A549 (cell line): ENCODE measurements around the gene TBC1D21. TPM values are rescaled to one million over a fixed set of nuclear protein-coding genes. Genes with fewer than 3 reads are reported as not detected.
A peak's percentile ranks its signal among the peaks of the same experiment; 100 is the strongest.

Experiments
- ATAC-seq, 2 experiments: fragments of 200-7000 bp in 1 of 2; fragments of >200 bp in 1 of 2; cut with Nextera tagmentation in 1 of 2; cut with Tn5 transposase in 1 of 2; 3 replicates each; pipeline versions ENCODE4 v1.8.0 to v1.9.1; 2018 to 2020; ENCODE audit warnings: mild to moderate bottlenecking in 1 of 2, moderate library complexity in 1 of 2
- CTCF ChIA-PET: fragments of 300-600 bp; sonication (Branson Sonifier 250); formaldehyde crosslinking; extraction: SDS; loops from one replicate; lab custom pipeline; 2021; ENCODE audit warnings: antibody characterized with exemption, inconsistent platforms; lab: Yijun Ruan, JAX
- POLR2A ChIA-PET: fragments of 350-600 bp; formaldehyde crosslinking; extraction: SDS; loops from one replicate; lab custom pipeline; 2021; ENCODE audit warnings: antibody characterized with exemption, inconsistent platforms; lab: Yijun Ruan, JAX
- DNase-seq, 2 experiments: peaks; one replicate each; pipeline versions ENCODE4 v3.0.0 to v3.0.0-alpha.2; 2011 to 2016; ENCODE audit warnings: low read depth in 1 of 2, low spot score in 1 of 2
- FAIRE-seq: peaks from 2 replicates; lab custom pipeline; 2011; peaks lifted over from hg19 to GRCh38; lab: Jason Lieb, UNC
- H3K27ac ChIP-seq, 2 experiments: fragments of >200 bp; sonication (Bioruptor Twin); formaldehyde crosslinking; 3 replicates each; pipeline ENCODE4 v1.5.1; 2016 to 2017
- H3K4me1 ChIP-seq: fragments of >200 bp; sonication (Bioruptor Twin); formaldehyde crosslinking; 3 replicates; pipeline ENCODE4 v1.6.1; 2016
- H3K4me2 ChIP-seq: fragments of >200 bp; sonication (Bioruptor Twin); formaldehyde crosslinking; 3 replicates; pipeline ENCODE4 v1.6.1; 2016
- H3K4me3 ChIP-seq: fragments of >200 bp; sonication (Bioruptor Twin); formaldehyde crosslinking; 3 replicates; pipeline ENCODE4 v1.5.1; 2016
- H3K9me3 ChIP-seq: fragments of >200 bp; sonication (Bioruptor Twin); formaldehyde crosslinking; 3 replicates; pipeline ENCODE4 v1.6.1; 2016
- CEBPB ChIP-seq, 2 experiments: fragments of >200 bp in 1 of 2; sonication (Bioruptor Twin) in 1 of 2; formaldehyde crosslinking in 1 of 2; IDR thresholded peaks; 2 replicates each; pipeline ENCODE4 v1.6.1; 2012 to 2016
- FOXS1 ChIP-seq: fragments of 250-450 bp; sonication (Bioruptor Pico); IDR thresholded peaks from 2 replicates; pipeline ENCODE4 v1.5.0; 2020; ENCODE audit warnings: mild to moderate bottlenecking, moderate library complexity
- HDAC2 ChIP-seq: fragments of 200-600 bp; sonication (generic); IDR thresholded peaks from 2 replicates; pipeline ENCODE4 v1.6.1; 2016
- HOXB5 ChIP-seq: fragments of 250-450 bp; sonication (Bioruptor Pico); IDR thresholded peaks from 2 replicates; pipeline ENCODE4 v1.5.0; 2020; ENCODE audit warnings: mild to moderate bottlenecking, moderate library complexity
- JUN ChIP-seq, 2 experiments: fragments of >200 bp; sonication (Bioruptor Twin); formaldehyde crosslinking; IDR thresholded peaks; 2 replicates in 1 of 2; 3 replicates in 1 of 2; pipeline ENCODE4 v1.6.1; 2016 to 2017
- JUNB ChIP-seq: fragments of >200 bp; sonication (Bioruptor Twin); formaldehyde crosslinking; IDR thresholded peaks from 2 replicates; pipeline ENCODE4 v1.6.1; 2016
- MAFK ChIP-seq: fragments of 450-650 bp; IDR thresholded peaks from 2 replicates; pipeline ENCODE4 v1.6.1; 2014; ENCODE audit not compliant: partially characterized antibody
- MAZ ChIP-seq: fragments of 150-350 bp; IDR thresholded peaks from 2 replicates; pipeline ENCODE4 v1.6.1; 2014; ENCODE audit warnings: antibody characterized with exemption, low read depth, low read length, borderline replicate concordance
- MYC ChIP-seq: IDR thresholded peaks from 2 replicates; pipeline ENCODE4 v1.6.1; 2012; ENCODE audit warnings: mild to moderate bottlenecking, inconsistent platforms, low read length, improper control_type of control experiment, borderline replicate concordance
- NFE2L2 ChIP-seq: fragments of 150-350 bp; conservative IDR thresholded peaks from 2 replicates; pipeline ENCODE4 v1.6.1; 2014; ENCODE audit warnings: low read length
- POLR2A ChIP-seq: IDR thresholded peaks from 2 replicates; pipeline ENCODE4 v1.6.1; 2012; ENCODE audit warnings: mild to moderate bottlenecking, low read length
- POLR2AphosphoS2 ChIP-seq: conservative IDR thresholded peaks from 2 replicates; pipeline ENCODE4 v1.6.1; 2012; ENCODE audit warnings: low read length, improper control_type of control experiment, inconsistent platforms
- RAD21 ChIP-seq, 2 experiments: fragments of >200 bp in 1 of 2; sonication (Bioruptor Twin) in 1 of 2; formaldehyde crosslinking in 1 of 2; IDR thresholded peaks in 1 of 2; conservative IDR thresholded peaks in 1 of 2; 2 replicates in 1 of 2; 3 replicates in 1 of 2; pipeline ENCODE4 v1.6.1; 2012 to 2018; ENCODE audit warnings: inconsistent platforms in 1 of 2
- REST ChIP-seq: fragments of 200-600 bp; sonication (generic); IDR thresholded peaks from 2 replicates; pipeline ENCODE4 v1.6.1; 2016; ENCODE audit warnings: antibody characterized with exemption, mild to moderate bottlenecking, moderate library complexity
- RNF2 ChIP-seq: fragments of 200-600 bp; sonication (generic); IDR thresholded peaks from 2 replicates; pipeline ENCODE4 v1.6.1; 2016; ENCODE audit warnings: low read depth, mild to moderate bottlenecking, antibody characterized with exemption, moderate library complexity, borderline replicate concordance
- SMC3 ChIP-seq: fragments of >200 bp; sonication (Bioruptor Twin); formaldehyde crosslinking; IDR thresholded peaks from 3 replicates; pipeline ENCODE4 v1.6.1; 2018; ENCODE audit warnings: inconsistent platforms
- ZNF302 ChIP-seq: fragments of 250-450 bp; sonication (Bioruptor Pico); IDR thresholded peaks from 2 replicates; pipeline ENCODE4 v1.9.0; 2021; ENCODE audit warnings: inconsistent platforms, mild to moderate bottlenecking, moderate library complexity
- WGBS: methylation state at CpG from one replicate; pipeline ENCODE4 v1.1.6; 2017; ENCODE audit errors: missing lambda C conversion rate; 5-methylcytosine and 5-hydroxymethylcytosine counted together
- polyA plus RNA-seq, 4 experiments: library from polyadenylated mRNA; depleted of rRNA in 3 of 4; stranded (reverse); fragments of >200 nt; fragmentation: RNase III in 1 of 4; extraction: RNeasy Plus Mini Kit Qiagen cat#74134 plus additional on column Dnase treatment in 1 of 4; gene quantifications; 2 replicates in 3 of 4; 3 replicates in 1 of 4; pipeline ENCODE4 v1.2.3, GENCODE V29; 2011 to 2017
- TF ChIP-seq, protein P1 (sequence below): fragments of >200 bp; sonication (Bioruptor Twin); formaldehyde crosslinking; IDR thresholded peaks from 3 replicates; pipeline ENCODE4 v1.6.1; 2016
- TF ChIP-seq, protein P2 (sequence below): IDR thresholded peaks from 2 replicates; pipeline ENCODE4 v1.6.1; 2012; ENCODE audit warnings: low read depth, borderline replicate concordance
- TF ChIP-seq, protein P3 (sequence below): IDR thresholded peaks from 2 replicates; pipeline ENCODE4 v1.6.1; 2012
- TF ChIP-seq, protein P4 (sequence below): fragments of >200 bp; sonication (Bioruptor Twin); formaldehyde crosslinking; IDR thresholded peaks from 3 replicates; pipeline ENCODE4 v1.5.1; 2016

Gene TBC1D21
- polyA plus RNA-seq, 2 of the 4 experiments (the other 2 are of a cell fraction), result not detected

GRCh38 chr15:73927476-73928240 is 54.3 kb downstream of the TBC1D21 start:
- Histone ChIP-seq H3K4me3 (peak overlapping the region; percentile 53), H3K4me1 (peaks cover 19% of the 10 kb centered on the region), H3K9me3 (no peaks in the 10 kb centered on the region), H3K27ac (peak overlapping the region; percentile 75 to 86), H3K4me2 (peak overlapping the region; percentile 85)
- TF ChIP-seq MAFK, result no peak
- TF ChIP-seq MYC, result no peak
- no peak for TF ChIP-seq NFE2L2
- no peak for TF ChIP-seq RNF2
- no peak for TF ChIP-seq HDAC2
- TF ChIP-seq RAD21 (conservative IDR thresholded peaks at IDR 0.05 in 1 of 2, IDR thresholded peaks at IDR 0.05 in 1 of 2), result peak in 1 of 2 experiments; percentile 25; a peak in 2 of 5 replicates
- no peak for TF ChIP-seq MAZ
- no peak for TF ChIP-seq REST
- TF ChIP-seq JUNB, result no peak
- no peak for TF ChIP-seq FOXS1
- no peak for TF ChIP-seq POLR2AphosphoS2
- TF ChIP-seq POLR2A, result peak; percentile 26
- TF ChIP-seq SMC3, result peak; percentile 36; the same call in 2 of the 3 replicates
- TF ChIP-seq JUN (IDR thresholded peaks at IDR 0.05), result 0 out of 5 replicates have a peak, but pooled peaks of 1 of the 2 experiments have one; percentile 16
- TF ChIP-seq HOXB5 (CRISPR knock-in tag), result no peak
- no peak for TF ChIP-seq CEBPB (IDR thresholded peaks at IDR 0.05)
- TF ChIP-seq, protein P1, sequence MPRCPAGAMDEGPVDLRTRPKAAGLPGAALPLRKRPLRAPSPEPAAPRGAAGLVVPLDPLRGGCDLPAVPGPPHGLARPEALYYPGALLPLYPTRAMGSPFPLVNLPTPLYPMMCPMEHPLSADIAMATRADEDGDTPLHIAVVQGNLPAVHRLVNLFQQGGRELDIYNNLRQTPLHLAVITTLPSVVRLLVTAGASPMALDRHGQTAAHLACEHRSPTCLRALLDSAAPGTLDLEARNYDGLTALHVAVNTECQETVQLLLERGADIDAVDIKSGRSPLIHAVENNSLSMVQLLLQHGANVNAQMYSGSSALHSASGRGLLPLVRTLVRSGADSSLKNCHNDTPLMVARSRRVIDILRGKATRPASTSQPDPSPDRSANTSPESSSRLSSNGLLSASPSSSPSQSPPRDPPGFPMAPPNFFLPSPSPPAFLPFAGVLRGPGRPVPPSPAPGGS, result no peak
- TF ChIP-seq, protein P2, sequence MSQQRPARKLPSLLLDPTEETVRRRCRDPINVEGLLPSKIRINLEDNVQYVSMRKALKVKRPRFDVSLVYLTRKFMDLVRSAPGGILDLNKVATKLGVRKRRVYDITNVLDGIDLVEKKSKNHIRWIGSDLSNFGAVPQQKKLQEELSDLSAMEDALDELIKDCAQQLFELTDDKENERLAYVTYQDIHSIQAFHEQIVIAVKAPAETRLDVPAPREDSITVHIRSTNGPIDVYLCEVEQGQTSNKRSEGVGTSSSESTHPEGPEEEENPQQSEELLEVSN, result 0 out of 2 replicates have a peak, but pooled peaks have one; percentile 18
- TF ChIP-seq, protein P3, sequence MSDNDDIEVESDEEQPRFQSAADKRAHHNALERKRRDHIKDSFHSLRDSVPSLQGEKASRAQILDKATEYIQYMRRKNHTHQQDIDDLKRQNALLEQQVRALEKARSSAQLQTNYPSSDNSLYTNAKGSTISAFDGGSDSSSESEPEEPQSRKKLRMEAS, result peak; percentile 21; the same call in 1 of the 2 replicates
- TF ChIP-seq, protein P4, sequence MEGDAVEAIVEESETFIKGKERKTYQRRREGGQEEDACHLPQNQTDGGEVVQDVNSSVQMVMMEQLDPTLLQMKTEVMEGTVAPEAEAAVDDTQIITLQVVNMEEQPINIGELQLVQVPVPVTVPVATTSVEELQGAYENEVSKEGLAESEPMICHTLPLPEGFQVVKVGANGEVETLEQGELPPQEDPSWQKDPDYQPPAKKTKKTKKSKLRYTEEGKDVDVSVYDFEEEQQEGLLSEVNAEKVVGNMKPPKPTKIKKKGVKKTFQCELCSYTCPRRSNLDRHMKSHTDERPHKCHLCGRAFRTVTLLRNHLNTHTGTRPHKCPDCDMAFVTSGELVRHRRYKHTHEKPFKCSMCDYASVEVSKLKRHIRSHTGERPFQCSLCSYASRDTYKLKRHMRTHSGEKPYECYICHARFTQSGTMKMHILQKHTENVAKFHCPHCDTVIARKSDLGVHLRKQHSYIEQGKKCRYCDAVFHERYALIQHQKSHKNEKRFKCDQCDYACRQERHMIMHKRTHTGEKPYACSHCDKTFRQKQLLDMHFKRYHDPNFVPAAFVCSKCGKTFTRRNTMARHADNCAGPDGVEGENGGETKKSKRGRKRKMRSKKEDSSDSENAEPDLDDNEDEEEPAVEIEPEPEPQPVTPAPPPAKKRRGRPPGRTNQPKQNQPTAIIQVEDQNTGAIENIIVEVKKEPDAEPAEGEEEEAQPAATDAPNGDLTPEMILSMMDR, result peak; percentile 63
- TF ChIP-seq ZNF302 (CRISPR knock-in tag), result no peak
- DNase-seq (peak; percentile 49 to 78), ATAC-seq (peak; percentile 81 to 92), FAIRE-seq (no peak)
- WGBS, result 0% methylated on average over 2 of the region's 78 CpGs
- ChIA-PET POLR2A (interaction anchor here (0.5 to 0.9 kb wide), 2 partner anchors 30 to 1192 kb away, joined by 3 to 6 read pairs; no protein-coding TSS in a partner anchor), CTCF (interaction anchor here (0.6 to 2.4 kb wide), 22 partner anchors 10 to 228 kb away, joined by 3 to 8 read pairs (median 4); no protein-coding TSS in a partner anchor)
